ENCODE results near the gene MAP9. TPM values are rescaled to one million over a fixed set of nuclear protein-coding genes. Genes with fewer than 3 reads are reported as not detected.

MAP9 gene
- total RNA-seq, 1 donor from 2014 or later, result 22.4 TPM

DNA sequence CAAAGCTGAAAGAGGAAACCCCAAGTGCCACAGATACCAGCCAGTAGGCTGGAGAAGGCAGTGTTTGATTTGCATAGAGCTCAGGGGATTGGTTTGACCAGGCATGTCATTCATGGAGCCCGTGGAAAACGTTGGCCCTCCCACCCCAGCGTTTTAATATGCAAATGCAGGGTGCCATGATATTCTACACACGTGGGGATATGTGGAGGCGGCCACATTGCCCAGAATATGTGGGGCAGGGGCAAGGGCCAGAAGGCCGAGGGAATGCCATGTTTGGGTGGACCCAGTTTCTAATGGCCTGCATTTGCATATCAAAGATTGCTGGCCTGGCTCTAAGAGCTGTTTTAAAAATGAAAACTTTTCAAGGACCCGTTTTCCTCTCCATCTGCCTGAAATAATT is 71.1 kb downstream of the MAP9 start:
- Mint-ChIP-seq H3K4me3 (no peak overlapping the region), H3K27ac (no peak overlapping the region), H3K9me3 (peaks cover 3% of the 10 kb centered on the region), H3K36me3 (no peaks in the 10 kb centered on the region), H3K27me3 (ENCODE audit: low read depth) (no peaks in the 10 kb centered on the region), H3K4me1 (no peaks in the 10 kb centered on the region)
- no peak for TF ChIP-seq CTCF (IDR thresholded peaks at IDR 0.05; ENCODE audit: unreplicated experiment)
- DNase-seq (ENCODE audit: low spot score in 2 of 2, unreplicated experiment in 2 of 2), result no peak

- DNase-seq (ENCODE audit: low spot score in 2 of 2, unreplicated experiment in 2 of 2), result no peak
- TF ChIP-seq CTCF (IDR thresholded peaks at IDR 0.05; ENCODE audit: unreplicated experiment), result no peak
- H3K27ac Mint-ChIP-seq, result no peak overlapping the region
- no peak overlapping the region for H3K4me3 Mint-ChIP-seq
- no peaks in the 10 kb centered on the region for H3K36me3 Mint-ChIP-seq
- H3K9me3 Mint-ChIP-seq, result peaks cover 9% of the 10 kb centered on the region
- H3K27me3 Mint-ChIP-seq (ENCODE audit: low read depth), result no peaks in the 10 kb centered on the region
- no peaks in the 10 kb centered on the region for H3K4me1 Mint-ChIP-seq
Observed at GRCh38 chr4:155304375-155304774, 72.4 kb downstream of the MAP9 start.

- DNase-seq (ENCODE audit: low spot score in 2 of 2, unreplicated experiment in 2 of 2), result no peak
- TF ChIP-seq CTCF (IDR thresholded peaks at IDR 0.05; ENCODE audit: unreplicated experiment), result no peak
- Mint-ChIP-seq H3K4me1 (no peaks in the 10 kb centered on the region), H3K4me3 (no peak overlapping the region), H3K27ac (no peak overlapping the region), H3K9me3 (peaks cover 29% of the 10 kb centered on the region), H3K27me3 (ENCODE audit: low read depth) (no peaks in the 10 kb centered on the region), H3K36me3 (no peaks in the 10 kb centered on the region)
Observed at GRCh38 chr4:155299103-155299502, 77.7 kb downstream of the MAP9 start.

Other genes with a start within 250 kb of the MAP9 start
- gene NPY2R, start 168.3 kb downstream of the MAP9 start, total RNA-seq, result 0.09 TPM in 1 of 3 replicates, not detected in the others

All from mesothelial cell of epicardium (in vitro differentiated cells).